Lung (tissue), 12 donors: ENCODE results near the gene CT55. TPM values are rescaled to one million over a fixed set of nuclear protein-coding genes. Genes with fewer than 3 reads are reported as not detected.
A peak's percentile ranks its signal among the peaks of the same experiment; 100 is the strongest.
"Not testable (repeated sequence)": the region's sequence is repeated elsewhere in the genome, so short reads cannot be mapped to it uniquely, and the experiment has no call there.

ENCODE experiments used
- ATAC-seq: fragments of 200-7000 bp; cut with Tn5 transposase; one replicate; pipeline ENCODE4 v1.9.1; 2020; ENCODE audit warnings: moderate number of reproducible peaks; ENCODE audit not compliant: insufficient read depth, low FRiP score
- DNase-seq, 3 donors: peaks; one replicate each; pipeline ENCODE4 v3.0.0-alpha.2; 2013 to 2017
- H3K27ac ChIP-seq, 2 donors: one replicate each; pipeline ENCODE4 v1.5.1; 2013; ENCODE audit warnings: mild to moderate bottlenecking in 2 of 2, moderate library complexity in 2 of 2, control low read depth in 1 of 2, inconsistent platforms in 1 of 2, low read depth in 1 of 2, low read length in 1 of 2
- H3K27me3 ChIP-seq, 3 donors: one replicate each; pipeline ENCODE4 v1.5.1; 2013; ENCODE audit warnings: low read length in 2 of 3; ENCODE audit not compliant: control insufficient read depth in 3 of 3, insufficient read depth in 3 of 3
- H3K36me3 ChIP-seq, 4 donors: one replicate each; pipeline ENCODE4 v1.5.1; 2013; ENCODE audit warnings: low read length in 4 of 4, mild to moderate bottlenecking in 1 of 4, moderate library complexity in 1 of 4; ENCODE audit not compliant: control insufficient read depth in 4 of 4, insufficient read depth in 4 of 4
- H3K4me1 ChIP-seq, 5 donors: one replicate each; pipeline ENCODE4 v1.5.1; 2013; ENCODE audit warnings: low read length in 5 of 5, mild to moderate bottlenecking in 2 of 5, moderate library complexity in 1 of 5; ENCODE audit not compliant: control insufficient read depth in 5 of 5, insufficient read depth in 5 of 5
- H3K4me3 ChIP-seq: one replicate; pipeline ENCODE4 v1.5.1; 2013; ENCODE audit warnings: mild to moderate bottlenecking, control low read depth, moderate library complexity
- H3K9ac ChIP-seq, 2 donors: one replicate each; pipeline ENCODE4 v1.5.1; 2013; ENCODE audit warnings: low read length in 2 of 2, control low read depth in 1 of 2; ENCODE audit not compliant: insufficient read depth in 1 of 2
- H3K9me3 ChIP-seq, 4 donors: one replicate each; pipeline ENCODE4 v1.5.1; 2013; ENCODE audit warnings: low read length in 3 of 4, mild to moderate bottlenecking in 1 of 4, moderate library complexity in 1 of 4; ENCODE audit not compliant: control insufficient read depth in 4 of 4, insufficient read depth in 3 of 4
- CTCF ChIP-seq: IDR thresholded peaks from 2 replicates; pipeline ENCODE4 v1.5.1; 2012; ENCODE audit warnings: mild to moderate bottlenecking; ENCODE audit errors: control extremely low read depth, extremely low read depth
- WGBS, 2 donors: extraction: QIAGEN DNeasy Blood & Tissue Kit; methylation state at CpG; one replicate each; pipeline ENCODE4 v1.1.7; 2013; 5-methylcytosine and 5-hydroxymethylcytosine counted together
- polyA plus RNA-seq, 2 donors: library from polyadenylated mRNA; stranded (reverse); fragments of 200-250 nt; gene quantifications; one replicate each; pipeline ENCODE4 v1.2.1, GENCODE V29; 2013
- total RNA-seq, 2 donors: library from RNA; depleted of rRNA in 1 of 2; stranded (reverse); fragments of >200 nt in 1 of 2; gene quantifications; one replicate each; pipeline ENCODE4 v1.2.1, GENCODE V29; 2014 to 2021
- donor health status: control.
- donor health status: control.
- donor health status: Bipolar disorder and iron deficiency.
- donor health status: healthy.
- donor health status: DM: yes; HTN: yes; CAD: no.

The CT55 gene
- total and polyA plus RNA-seq, 4 donors: not detected

GRCh38 chrX:135185795-135186443 is 14.7 kb upstream of the CT55 start:
- Histone ChIP-seq H3K9ac (no peak overlapping the region), H3K4me1 (no peaks in the 10 kb centered on the region), H3K4me3 (no peak overlapping the region), H3K9me3 (no peaks in the 10 kb centered on the region), H3K27me3 (peaks cover 0 to 14% (median 6%) of the 10 kb centered on the region in 3 donors), H3K36me3 (no peaks in the 10 kb centered on the region), H3K27ac (no peak overlapping the region)
- peak; percentile 41 for ATAC-seq
- 42 to 43% methylated on average over 8 of the region's 8 CpGs for WGBS, 2 donors
- DNase-seq: peak; percentile 58 to 66 (median 60)
- TF ChIP-seq CTCF: peak; percentile 37

GRCh38 chrX:135178636-135179035 is 7.4 kb upstream of the CT55 start:
- 70 to 84% methylated on average over 2 to 3 of the region's 3 CpGs for WGBS, 2 donors
- DNase-seq (no peak), ATAC-seq (no peak)
- no peaks in the 10 kb centered on the region for H3K36me3 ChIP-seq
- H3K27ac ChIP-seq: no peak overlapping the region
- no peak overlapping the region for H3K4me3 ChIP-seq
- H3K4me1 ChIP-seq: no peaks in the 10 kb centered on the region
- H3K9me3 ChIP-seq: no peaks in the 10 kb centered on the region
- TF ChIP-seq CTCF: no peak
- no peak overlapping the region for H3K9ac ChIP-seq
- H3K27me3 ChIP-seq: peaks cover 0 to 14% (median 14%) of the 10 kb centered on the region in 3 donors

- WGBS, 2 donors: 82 to 89% methylated on average over 10 of the region's 10 CpGs
- no peak for TF ChIP-seq CTCF
- no peak for DNase-seq
- Histone ChIP-seq H3K4me3 (no peak overlapping the region), H3K36me3 (no peaks in the 10 kb centered on the region), H3K27me3 (peaks cover 0 to 5% (median 1%) of the 10 kb centered on the region in 3 donors), H3K9me3 (peaks cover 0 to 3% (median under 1%) of the 10 kb centered on the region in 4 donors), H3K4me1 (no peaks in the 10 kb centered on the region), H3K9ac (no peak overlapping the region), H3K27ac (no peak overlapping the region)
- ATAC-seq: no peak
Measured at GRCh38 chrX:135170468-135170867, 730 bp downstream of the CT55 start.

- WGBS, 2 donors: 69 to 81% methylated on average over 3 of the region's 3 CpGs
- DNase-seq, H3K9ac ChIP-seq, H3K27ac ChIP-seq, H3K9me3 ChIP-seq, H3K4me1 ChIP-seq, H3K4me3 ChIP-seq, H3K27me3 ChIP-seq, ATAC-seq, H3K36me3 ChIP-seq: not testable (repeated sequence)
Measured at GRCh38 chrX:135169534-135169933, 1.7 kb downstream of the CT55 start.
